Thymus (tissue), 11 donors: ENCODE data around the gene KCNJ14. TPM values are rescaled to one million over a fixed set of nuclear protein-coding genes. Genes with fewer than 3 reads are reported as not detected.

Source experiments
- DNase-seq, 9 donors: peaks; one replicate each; pipeline ENCODE4 v3.0.0-alpha.2; 2013; ENCODE audit warnings: low spot score in 9 of 9, low read depth in 6 of 9, missing footprints in 1 of 9
- H3K27ac ChIP-seq, 2 donors: one replicate each; pipeline ENCODE4 v1.5.1; 2013; ENCODE audit warnings: control low read depth in 1 of 2, low read depth in 1 of 2, low read length in 1 of 2, mild to moderate bottlenecking in 1 of 2, moderate library complexity in 1 of 2
- H3K27me3 ChIP-seq, 2 donors: one replicate each; pipeline ENCODE4 v1.5.1; 2013; ENCODE audit warnings: low read length in 1 of 2; ENCODE audit not compliant: control insufficient read depth in 2 of 2, insufficient read depth in 1 of 2
- H3K36me3 ChIP-seq, 2 donors: one replicate each; pipeline ENCODE4 v1.5.1; 2013; ENCODE audit warnings: low read length in 1 of 2, mild to moderate bottlenecking in 1 of 2, moderate library complexity in 1 of 2; ENCODE audit not compliant: control insufficient read depth in 2 of 2, insufficient read depth in 2 of 2
- H3K4me1 ChIP-seq, 2 donors: one replicate each; pipeline ENCODE4 v1.5.1; 2013; ENCODE audit warnings: low read length in 2 of 2; ENCODE audit not compliant: control insufficient read depth in 2 of 2, insufficient read depth in 2 of 2
- H3K4me3 ChIP-seq, 2 donors: one replicate each; pipeline ENCODE4 v1.5.1; 2013; ENCODE audit warnings: low read length in 2 of 2, control low read depth in 1 of 2, mild to moderate bottlenecking in 1 of 2
- H3K9me3 ChIP-seq, 2 donors: one replicate each; pipeline ENCODE4 v1.5.1; 2013; ENCODE audit warnings: low read length in 1 of 2, mild to moderate bottlenecking in 1 of 2; ENCODE audit not compliant: control insufficient read depth in 2 of 2, insufficient read depth in 1 of 2
- WGBS: extraction: QIAGEN DNeasy Blood & Tissue Kit; methylation state at CpG from one replicate; pipeline ENCODE4 v1.1.7; 2013; 5-methylcytosine and 5-hydroxymethylcytosine counted together
- polyA plus RNA-seq: library from polyadenylated mRNA; stranded (reverse); fragments of 200-250 nt; gene quantifications from one replicate; pipeline ENCODE4 v1.2.3, GENCODE V29; 2013
- total RNA-seq: library from RNA; stranded (reverse); fragments of 120-200 nt; gene quantifications from one replicate; pipeline ENCODE4 v1.2.4, GENCODE V29; 2013
- donor health status: healthy.

The KCNJ14 gene
- total and polyA plus RNA-seq, 2 donors: 0.19 to 0.78 TPM

DNA sequence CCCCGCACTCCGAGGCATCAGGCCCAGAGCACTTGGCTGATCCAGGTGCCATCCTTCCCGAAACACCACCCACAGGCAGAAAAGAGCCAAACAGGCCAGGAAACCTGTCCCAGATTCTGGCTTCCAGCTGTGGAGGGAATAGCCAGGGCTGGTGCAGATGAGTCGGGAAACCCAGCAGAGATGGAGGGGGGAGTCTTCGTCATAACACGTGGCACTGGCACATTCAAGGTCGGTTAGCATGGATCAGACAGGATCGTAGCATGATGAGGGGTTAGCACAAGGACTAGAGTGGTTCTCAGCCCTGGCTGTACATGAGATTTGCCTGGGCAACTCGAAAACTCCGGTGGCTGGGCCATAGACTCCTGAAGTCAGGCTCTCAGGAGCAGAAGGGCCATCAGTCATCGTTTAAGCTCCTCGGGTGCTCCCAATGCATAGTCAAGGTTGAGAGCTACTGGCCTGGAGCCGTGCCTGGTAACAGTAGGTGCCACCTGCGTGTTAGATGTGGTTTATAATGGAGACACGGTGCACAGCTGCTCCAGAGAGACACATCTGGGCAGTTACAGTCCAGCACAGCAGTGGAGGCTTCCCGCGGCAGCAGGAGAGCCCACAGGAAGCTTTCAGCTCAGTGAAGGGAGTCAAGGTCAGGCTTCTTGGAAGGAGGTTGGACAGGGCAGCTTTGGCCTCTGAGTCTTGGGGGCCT is 20.1 kb downstream of the KCNJ14 start:
- peak in 4 of 9 donors; percentile 36 to 75 (median 51) for DNase-seq
- WGBS: 63% methylated on average over 17 of the region's 17 CpGs
- Histone ChIP-seq H3K27ac (peak overlapping the region in 1 of 2 donors; percentile 41), H3K4me3 (no peak overlapping the region), H3K9me3 (peaks cover 0 to 6% of the 10 kb centered on the region in 2 donors), H3K27me3 (no peaks in the 10 kb centered on the region), H3K36me3 (peaks cover 92% of the 10 kb centered on the region in 2 donors), H3K4me1 (peaks cover 28 to 44% of the 10 kb centered on the region in 2 donors)

DNA sequence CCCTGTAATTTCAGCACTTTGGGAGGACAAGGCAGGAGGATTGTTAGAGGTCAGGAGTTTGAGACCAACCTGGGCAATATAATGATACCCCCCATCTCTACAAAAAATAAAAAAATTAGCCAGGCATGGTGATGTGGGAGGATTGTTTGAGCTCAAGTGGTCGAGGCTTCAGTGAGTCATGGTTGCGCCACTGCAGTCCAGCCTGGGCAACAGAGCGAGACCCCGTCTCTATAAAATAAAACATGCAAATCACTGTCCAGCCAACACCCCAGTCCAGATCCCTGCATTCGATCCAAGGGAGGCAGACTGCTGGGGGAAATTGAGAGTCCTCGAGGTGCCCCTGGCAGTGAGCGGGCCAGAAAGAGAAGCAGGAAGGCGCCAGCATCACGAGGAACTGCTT is 20.8 kb downstream of the KCNJ14 start:
- Histone ChIP-seq H3K9me3 (peaks cover 0 to 6% of the 10 kb centered on the region in 2 donors), H3K36me3 (peaks cover 85 to 86% of the 10 kb centered on the region in 2 donors), H3K4me3 (no peak overlapping the region), H3K27ac (peak overlapping the region in 1 of 2 donors; percentile 33), H3K4me1 (peaks cover 30 to 46% of the 10 kb centered on the region in 2 donors), H3K27me3 (no peaks in the 10 kb centered on the region)
- WGBS: 97% methylated on average over 9 of the region's 9 CpGs
- no peak for DNase-seq

DNA sequence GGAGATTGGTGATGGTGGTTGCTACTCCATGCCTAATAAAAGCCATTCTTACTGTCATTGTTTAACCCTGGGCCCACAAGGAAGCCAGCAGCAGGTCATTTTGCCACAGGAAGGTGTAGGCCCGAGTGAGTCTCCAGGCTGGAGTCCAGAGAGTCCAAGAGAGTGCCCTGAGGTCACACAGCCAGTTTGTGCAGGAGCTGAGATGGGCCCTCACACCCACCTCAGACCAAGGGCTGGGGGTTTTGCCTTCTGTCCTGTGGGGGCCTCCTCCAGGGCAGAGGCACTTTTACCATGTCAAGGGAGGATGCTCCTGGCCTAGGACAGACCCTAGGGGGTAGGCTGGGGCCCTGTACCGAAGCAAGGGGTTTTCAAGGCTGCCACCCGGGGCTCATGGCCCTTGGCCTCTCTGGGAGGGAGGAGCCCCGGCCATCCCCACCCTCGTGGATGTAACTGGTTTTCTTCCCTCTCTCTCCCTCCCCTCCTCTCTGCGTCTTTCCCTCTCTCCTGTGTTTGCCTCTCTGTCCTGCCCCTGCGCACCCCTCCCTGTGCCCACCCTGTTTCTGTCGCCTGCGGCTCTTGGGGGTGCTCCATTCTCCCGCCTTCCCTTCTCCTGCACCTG is 21.8 kb downstream of the KCNJ14 start:
- no peaks in the 10 kb centered on the region for H3K27me3 ChIP-seq
- peaks cover 0 to 6% of the 10 kb centered on the region in 2 donors for H3K9me3 ChIP-seq
- H3K4me1 ChIP-seq: peaks cover 33 to 56% of the 10 kb centered on the region in 2 donors
- H3K27ac ChIP-seq: no peak overlapping the region
- peaks cover 75 to 76% of the 10 kb centered on the region in 2 donors for H3K36me3 ChIP-seq
- DNase-seq: no peak
- WGBS: 96% methylated on average over 10 of the region's 10 CpGs
- no peak overlapping the region for H3K4me3 ChIP-seq

DNA sequence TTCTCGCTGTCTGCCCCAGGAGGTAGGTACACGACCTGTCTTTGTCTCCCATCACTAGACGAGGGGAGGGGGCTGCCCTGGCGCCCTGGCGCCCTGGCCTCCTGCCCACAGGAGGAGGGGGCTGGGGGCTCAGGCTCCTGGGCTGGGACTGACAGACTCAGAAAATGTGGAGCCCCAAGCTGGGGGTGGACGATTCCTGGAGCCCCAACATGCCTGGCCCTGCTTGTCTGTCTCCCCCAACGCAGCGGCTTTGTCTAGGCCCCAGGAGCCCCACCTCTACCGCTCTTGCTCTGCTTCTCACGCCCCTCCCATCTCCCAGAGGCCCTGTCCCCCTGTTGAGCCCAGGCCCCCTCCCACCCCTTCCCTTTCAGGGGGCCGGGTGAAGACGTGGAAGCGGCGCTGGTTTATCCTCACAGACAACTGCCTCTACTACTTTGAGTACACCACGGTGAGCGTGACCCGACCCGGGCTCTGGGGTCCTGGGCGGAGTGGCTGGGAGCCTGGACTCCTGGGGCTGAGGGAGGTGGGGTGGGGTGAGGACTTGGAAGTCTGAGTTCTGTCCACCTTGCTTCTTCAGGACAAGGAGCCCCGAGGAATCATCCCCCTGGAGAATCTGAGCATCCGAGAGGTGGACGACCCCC is 22.4 kb downstream of the KCNJ14 start:
- Histone ChIP-seq H3K9me3 (peaks cover 0 to 6% of the 10 kb centered on the region in 2 donors), H3K4me1 (peaks cover 33 to 56% of the 10 kb centered on the region in 2 donors), H3K27ac (no peak overlapping the region), H3K36me3 (peaks cover 69% of the 10 kb centered on the region in 2 donors), H3K27me3 (no peaks in the 10 kb centered on the region), H3K4me3 (no peak overlapping the region)
- 95% methylated on average over 22 of the region's 22 CpGs for WGBS
- DNase-seq: no peak

DNA sequence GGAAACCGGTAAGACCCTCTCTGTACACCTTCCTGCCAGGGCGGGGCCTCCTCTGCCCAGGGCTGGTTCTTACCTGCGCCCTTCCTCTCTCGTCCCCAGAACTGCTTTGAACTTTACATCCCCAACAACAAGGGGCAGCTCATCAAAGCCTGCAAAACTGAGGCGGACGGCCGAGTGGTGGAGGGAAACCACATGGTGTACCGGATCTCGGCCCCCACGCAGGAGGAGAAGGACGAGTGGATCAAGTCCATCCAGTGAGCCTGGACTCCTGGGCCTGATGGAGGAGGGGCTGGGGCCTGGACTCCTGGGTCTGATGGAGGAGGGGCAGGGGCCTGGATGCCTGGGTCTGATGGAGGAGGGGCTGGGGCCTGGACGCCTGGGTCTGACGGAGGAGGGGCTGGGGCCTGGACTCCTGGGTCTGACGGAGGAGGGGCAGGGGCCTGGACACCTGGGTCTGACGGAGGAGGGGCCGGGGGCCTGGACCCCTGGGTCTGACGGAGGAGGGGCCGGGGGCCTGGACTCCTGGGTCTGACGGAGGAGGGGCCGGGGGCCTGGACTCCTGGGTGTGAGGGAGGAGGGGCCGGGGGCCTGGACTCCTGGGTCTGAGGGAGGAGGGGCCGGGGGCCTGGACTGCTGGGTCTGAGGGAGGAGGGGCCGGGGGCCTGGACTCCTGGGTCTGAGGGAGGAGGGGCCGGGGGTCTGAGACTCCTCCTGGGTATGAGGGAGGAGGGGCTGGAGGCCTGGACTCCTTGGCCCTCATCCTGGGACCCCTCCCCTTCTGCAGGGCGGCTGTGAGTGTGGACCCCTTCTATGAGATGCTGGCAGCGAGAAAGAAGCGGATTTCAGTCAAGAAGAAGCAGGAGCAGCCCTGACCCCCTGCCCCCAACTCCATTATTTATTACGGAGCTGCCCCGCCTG is 23.2 kb downstream of the KCNJ14 start:
- Histone ChIP-seq H3K27ac (no peak overlapping the region), H3K9me3 (peaks cover 0 to 6% of the 10 kb centered on the region in 2 donors), H3K4me1 (peaks cover 33 to 54% of the 10 kb centered on the region in 2 donors), H3K36me3 (peaks cover 61% of the 10 kb centered on the region in 2 donors), H3K27me3 (no peaks in the 10 kb centered on the region), H3K4me3 (no peak overlapping the region)
- no peak for DNase-seq
- 94% methylated on average over 29 of the region's 29 CpGs for WGBS

- Histone ChIP-seq H3K9me3 (peaks cover 0 to 6% of the 10 kb centered on the region in 2 donors), H3K27ac (peak overlapping the region in 1 of 2 donors; percentile 21), H3K4me1 (peaks cover 24 to 44% of the 10 kb centered on the region in 2 donors), H3K4me3 (no peak overlapping the region), H3K27me3 (no peaks in the 10 kb centered on the region), H3K36me3 (peaks cover 50% of the 10 kb centered on the region in 2 donors)
- DNase-seq: no peak
- WGBS: 95% methylated on average over 7 of the region's 7 CpGs
Measured at GRCh38 chr19:48479686-48480085, 24.3 kb downstream of the KCNJ14 start.

GRCh38 chr19:48480183-48480557 is 24.8 kb downstream of the KCNJ14 start:
- Histone ChIP-seq H3K27me3 (no peaks in the 10 kb centered on the region), H3K9me3 (peaks cover 0 to 6% of the 10 kb centered on the region in 2 donors), H3K4me1 (peaks cover 19 to 39% of the 10 kb centered on the region in 2 donors), H3K4me3 (peak overlapping the region; percentile 43 to 58), H3K27ac (peak overlapping the region in 1 of 2 donors; percentile 71), H3K36me3 (peaks cover 45 to 46% of the 10 kb centered on the region in 2 donors)
- WGBS: 26% methylated on average over 32 of the region's 32 CpGs
- peak in 3 of 9 donors; percentile 37 to 63 (median 46) for DNase-seq

DNA sequence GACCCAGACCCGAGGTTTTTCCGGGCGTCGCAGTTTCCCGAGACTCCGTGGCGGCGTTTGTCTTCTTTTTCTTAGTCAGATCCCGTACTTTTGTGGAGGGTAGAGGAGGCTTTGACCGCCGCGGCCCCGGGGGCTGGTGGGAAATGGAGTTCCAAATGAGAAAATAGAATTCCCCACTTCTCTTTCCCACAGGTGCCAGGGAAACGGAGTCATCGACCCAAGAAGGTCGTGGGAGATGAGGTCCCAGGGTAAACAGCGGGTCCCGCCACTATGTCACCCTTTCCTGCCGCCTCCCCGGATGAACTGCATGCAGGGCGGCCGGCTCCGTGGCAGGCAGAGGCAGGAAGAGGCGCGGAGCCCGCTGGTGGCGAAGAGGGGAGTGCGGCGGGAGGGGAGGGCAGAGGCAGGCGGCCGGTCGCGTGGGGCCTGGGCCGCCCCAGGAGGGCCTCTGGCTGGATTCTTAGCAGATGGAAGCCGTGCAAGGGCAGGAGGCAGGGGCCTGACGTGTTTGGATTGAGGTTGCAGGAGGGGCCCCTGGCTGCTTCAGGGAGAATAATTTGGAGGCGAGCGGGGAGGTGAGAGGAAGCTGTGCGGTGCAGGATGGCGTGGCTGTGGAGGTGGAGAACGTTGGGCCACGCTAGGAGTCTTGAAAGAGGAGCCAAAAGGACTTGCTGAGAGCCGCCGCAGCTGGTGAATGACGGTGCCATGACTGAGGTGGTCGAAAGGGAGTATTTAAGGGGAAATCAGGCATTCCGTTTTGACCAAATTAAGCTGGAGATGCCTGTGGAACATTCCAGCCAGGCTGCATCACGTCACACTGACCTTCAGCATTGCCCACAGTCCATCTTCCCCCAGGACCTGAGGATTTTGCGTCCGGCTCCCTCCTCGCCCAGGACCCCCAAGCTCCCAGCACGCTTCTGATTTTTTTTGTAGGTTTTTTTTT is 25.5 kb downstream of the KCNJ14 start:
- Histone ChIP-seq H3K27ac (peak overlapping the region; percentile 60 to 71), H3K4me1 (peaks cover 12 to 32% of the 10 kb centered on the region in 2 donors), H3K27me3 (no peaks in the 10 kb centered on the region), H3K36me3 (peaks cover 39 to 40% of the 10 kb centered on the region in 2 donors), H3K9me3 (peaks cover 0 to 1% of the 10 kb centered on the region in 2 donors), H3K4me3 (peak overlapping the region; percentile 43 to 58)
- DNase-seq: peak in 3 of 9 donors; percentile 47 to 70 (median 48)
- 12% methylated on average over 52 of the region's 52 CpGs for WGBS
